Measurements from ENCODE around the gene ANKRD26.

DNA sequence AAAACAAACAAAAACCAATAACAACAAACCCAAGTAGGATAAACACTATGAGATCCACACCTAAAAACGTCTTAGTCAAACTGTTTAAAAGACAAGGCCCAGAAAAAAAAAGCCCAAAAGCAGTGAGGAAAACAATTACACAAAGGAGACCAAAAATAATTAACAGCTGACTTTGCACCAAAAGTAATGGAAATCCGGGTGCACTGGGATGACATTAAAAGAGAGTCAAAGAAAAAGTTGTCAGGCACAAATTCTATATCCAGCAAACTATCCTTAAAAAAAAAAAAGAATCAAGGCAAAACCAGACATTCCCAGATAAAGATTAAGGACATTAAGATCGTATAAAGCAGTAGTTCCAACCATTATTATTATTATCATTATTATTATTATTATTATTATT is 7.9 kb upstream of the ANKRD26 start:
- TF ChIP-seq, protein P1, sequence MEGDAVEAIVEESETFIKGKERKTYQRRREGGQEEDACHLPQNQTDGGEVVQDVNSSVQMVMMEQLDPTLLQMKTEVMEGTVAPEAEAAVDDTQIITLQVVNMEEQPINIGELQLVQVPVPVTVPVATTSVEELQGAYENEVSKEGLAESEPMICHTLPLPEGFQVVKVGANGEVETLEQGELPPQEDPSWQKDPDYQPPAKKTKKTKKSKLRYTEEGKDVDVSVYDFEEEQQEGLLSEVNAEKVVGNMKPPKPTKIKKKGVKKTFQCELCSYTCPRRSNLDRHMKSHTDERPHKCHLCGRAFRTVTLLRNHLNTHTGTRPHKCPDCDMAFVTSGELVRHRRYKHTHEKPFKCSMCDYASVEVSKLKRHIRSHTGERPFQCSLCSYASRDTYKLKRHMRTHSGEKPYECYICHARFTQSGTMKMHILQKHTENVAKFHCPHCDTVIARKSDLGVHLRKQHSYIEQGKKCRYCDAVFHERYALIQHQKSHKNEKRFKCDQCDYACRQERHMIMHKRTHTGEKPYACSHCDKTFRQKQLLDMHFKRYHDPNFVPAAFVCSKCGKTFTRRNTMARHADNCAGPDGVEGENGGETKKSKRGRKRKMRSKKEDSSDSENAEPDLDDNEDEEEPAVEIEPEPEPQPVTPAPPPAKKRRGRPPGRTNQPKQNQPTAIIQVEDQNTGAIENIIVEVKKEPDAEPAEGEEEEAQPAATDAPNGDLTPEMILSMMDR (IDR thresholded peaks at IDR 0.05; ENCODE audit: low read depth, low read length, missing input control) = no peak
- TF ChIP-seq FOXA1 (IDR thresholded peaks at IDR 0.05) (no peak), TAF1 (conservative IDR thresholded peaks at IDR 0.05) (no peak), NR2F2 (IDR thresholded peaks at IDR 0.05) (no peak), SP1 (IDR thresholded peaks at IDR 0.05) (no peak), JUND (IDR thresholded peaks at IDR 0.05) (no peak), YY1 (IDR thresholded peaks at IDR 0.05) (no peak)
- TF ChIP-seq, protein P2, sequence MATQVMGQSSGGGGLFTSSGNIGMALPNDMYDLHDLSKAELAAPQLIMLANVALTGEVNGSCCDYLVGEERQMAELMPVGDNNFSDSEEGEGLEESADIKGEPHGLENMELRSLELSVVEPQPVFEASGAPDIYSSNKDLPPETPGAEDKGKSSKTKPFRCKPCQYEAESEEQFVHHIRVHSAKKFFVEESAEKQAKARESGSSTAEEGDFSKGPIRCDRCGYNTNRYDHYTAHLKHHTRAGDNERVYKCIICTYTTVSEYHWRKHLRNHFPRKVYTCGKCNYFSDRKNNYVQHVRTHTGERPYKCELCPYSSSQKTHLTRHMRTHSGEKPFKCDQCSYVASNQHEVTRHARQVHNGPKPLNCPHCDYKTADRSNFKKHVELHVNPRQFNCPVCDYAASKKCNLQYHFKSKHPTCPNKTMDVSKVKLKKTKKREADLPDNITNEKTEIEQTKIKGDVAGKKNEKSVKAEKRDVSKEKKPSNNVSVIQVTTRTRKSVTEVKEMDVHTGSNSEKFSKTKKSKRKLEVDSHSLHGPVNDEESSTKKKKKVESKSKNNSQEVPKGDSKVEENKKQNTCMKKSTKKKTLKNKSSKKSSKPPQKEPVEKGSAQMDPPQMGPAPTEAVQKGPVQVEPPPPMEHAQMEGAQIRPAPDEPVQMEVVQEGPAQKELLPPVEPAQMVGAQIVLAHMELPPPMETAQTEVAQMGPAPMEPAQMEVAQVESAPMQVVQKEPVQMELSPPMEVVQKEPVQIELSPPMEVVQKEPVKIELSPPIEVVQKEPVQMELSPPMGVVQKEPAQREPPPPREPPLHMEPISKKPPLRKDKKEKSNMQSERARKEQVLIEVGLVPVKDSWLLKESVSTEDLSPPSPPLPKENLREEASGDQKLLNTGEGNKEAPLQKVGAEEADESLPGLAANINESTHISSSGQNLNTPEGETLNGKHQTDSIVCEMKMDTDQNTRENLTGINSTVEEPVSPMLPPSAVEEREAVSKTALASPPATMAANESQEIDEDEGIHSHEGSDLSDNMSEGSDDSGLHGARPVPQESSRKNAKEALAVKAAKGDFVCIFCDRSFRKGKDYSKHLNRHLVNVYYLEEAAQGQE (IDR thresholded peaks at IDR 0.05) = no peak
- TF ChIP-seq, protein P3, sequence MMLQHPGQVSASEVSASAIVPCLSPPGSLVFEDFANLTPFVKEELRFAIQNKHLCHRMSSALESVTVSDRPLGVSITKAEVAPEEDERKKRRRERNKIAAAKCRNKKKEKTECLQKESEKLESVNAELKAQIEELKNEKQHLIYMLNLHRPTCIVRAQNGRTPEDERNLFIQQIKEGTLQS (IDR thresholded peaks at IDR 0.05) = no peak

All from liver (tissue), 3 donors.